HG03280 (cell line): Measurements from ENCODE around the gene PDE8B.

Experiments
- ATAC-seq: cut with Tn5 transposase; IDR thresholded peaks from one replicate; pipeline ENCODE4 v1.9.1; 2021; ENCODE audit warnings: mild to moderate bottlenecking, moderate library complexity; ENCODE audit not compliant: unreplicated experiment

PDE8B gene

GRCh38 chr5:77210091-77210963, at the start of gene PDE8B:
TSS of gene PDE8B (plus strand) at chr5:77210680. CDS start at chr5:77210926, 246 bp downstream.
- no peak for ATAC-seq

GRCh38 chr5:77163453-77163852, 47.0 kb upstream of the PDE8B start:
- ATAC-seq = no peak

GRCh38 chr5:77167063-77167462, 43.4 kb upstream of the PDE8B start:
- no peak for ATAC-seq

GRCh38 chr5:77167695-77168121, 42.8 kb upstream of the PDE8B start:
- no peak for ATAC-seq

- ATAC-seq = no peak
Measured at GRCh38 chr5:77168161-77168878, 42.2 kb upstream of the PDE8B start.

GRCh38 chr5:77168879-77169244, 41.6 kb upstream of the PDE8B start:
- no peak for ATAC-seq

GRCh38 chr5:77170196-77170890, 40.1 kb upstream of the PDE8B start:
- no peak for ATAC-seq

GRCh38 chr5:77171141-77171910, 39.2 kb upstream of the PDE8B start:
- ATAC-seq = no peak

GRCh38 chr5:77172713-77173328, 37.7 kb upstream of the PDE8B start:
- ATAC-seq = no peak

GRCh38 chr5:77174526-77174925, 36.0 kb upstream of the PDE8B start:
- no peak for ATAC-seq

GRCh38 chr5:77175231-77175630, 35.2 kb upstream of the PDE8B start:
- no peak for ATAC-seq

GRCh38 chr5:77176429-77176828, 34.1 kb upstream of the PDE8B start:
- no peak for ATAC-seq

GRCh38 chr5:77177576-77177975, 32.9 kb upstream of the PDE8B start:
- no peak for ATAC-seq

GRCh38 chr5:77180167-77181081, 30.1 kb upstream of the PDE8B start:
- ATAC-seq = no peak

GRCh38 chr5:77181173-77181572, 29.3 kb upstream of the PDE8B start:
- ATAC-seq = no peak

GRCh38 chr5:77181596-77182304, 28.7 kb upstream of the PDE8B start:
- ATAC-seq = no peak

GRCh38 chr5:77182367-77182766, 28.1 kb upstream of the PDE8B start:
- ATAC-seq = no peak

- no peak for ATAC-seq
Measured at GRCh38 chr5:77186652-77187370, 23.7 kb upstream of the PDE8B start.
